Thoracic aorta (tissue), 2 donors: ENCODE results near the gene COX14. TPM values are rescaled to one million over a fixed set of nuclear protein-coding genes. Genes with fewer than 3 reads are reported as not detected.
"Not testable (repeated sequence)": the region's sequence is repeated elsewhere in the genome, so short reads cannot be mapped to it uniquely, and the experiment has no call there.

ENCODE experiments used
- ATAC-seq: fragments of 150-250 bp; one replicate; pipeline ENCODE4 v1.8.0; 2017; ENCODE audit warnings: low read depth; ENCODE audit not compliant: insufficient number of reproducible peaks, low FRiP score
- DNase-seq: peaks from one replicate; pipeline ENCODE4 v3.0.0-alpha.2; 2020; ENCODE audit warnings: low spot score
- H3K27ac ChIP-seq, 2 donors: fragments of 200-600 bp; sonication (generic); 1 replicate in 1 of 2; 2 replicates in 1 of 2; pipeline ENCODE4 v1.5.1; 2016; ENCODE audit warnings: mild to moderate bottlenecking in 2 of 2, moderate library complexity in 2 of 2
- H3K27me3 ChIP-seq: fragments of 200-600 bp; sonication (generic); replicated peaks from 2 replicates; pipeline ENCODE4 v1.6.0; 2016; ENCODE audit warnings: mild to moderate bottlenecking; ENCODE audit not compliant: insufficient read depth
- H3K36me3 ChIP-seq: fragments of 200-600 bp; sonication (generic); one replicate; pipeline ENCODE4 v1.5.1; 2016
- H3K4me1 ChIP-seq, 2 donors: fragments of 200-600 bp; sonication (generic); 1 replicate in 1 of 2; 2 replicates in 1 of 2; pipeline versions ENCODE4 v1.5.1 to v1.6.0; 2016; ENCODE audit warnings: low read depth in 2 of 2, mild to moderate bottlenecking in 1 of 2; ENCODE audit not compliant: control insufficient read depth in 1 of 2
- H3K4me3 ChIP-seq: fragments of 200-600 bp; sonication (generic); 2 replicates; pipeline ENCODE4 v1.5.1; 2016; ENCODE audit warnings: mild to moderate bottlenecking
- H3K9me3 ChIP-seq: fragments of 200-600 bp; sonication (generic); 2 replicates; pipeline ENCODE4 v1.5.1; 2016
- total RNA-seq, 2 donors: library from RNA; depleted of rRNA; stranded (reverse); fragments of >200 nt; gene quantifications; one replicate each; pipeline versions ENCODE4 v1.1.0 to v1.2.3, GENCODE V29; 2016
- TF ChIP-seq, protein P1 (sequence below): fragments of 200-600 bp; sonication (generic); IDR thresholded peaks from one replicate; pipeline ENCODE4 v1.5.1; 2019; ENCODE audit warnings: antibody characterized with exemption

COX14 gene
- total RNA-seq, 2 donors from 2014 or later = 50.8 to 57.2 TPM

DNA sequence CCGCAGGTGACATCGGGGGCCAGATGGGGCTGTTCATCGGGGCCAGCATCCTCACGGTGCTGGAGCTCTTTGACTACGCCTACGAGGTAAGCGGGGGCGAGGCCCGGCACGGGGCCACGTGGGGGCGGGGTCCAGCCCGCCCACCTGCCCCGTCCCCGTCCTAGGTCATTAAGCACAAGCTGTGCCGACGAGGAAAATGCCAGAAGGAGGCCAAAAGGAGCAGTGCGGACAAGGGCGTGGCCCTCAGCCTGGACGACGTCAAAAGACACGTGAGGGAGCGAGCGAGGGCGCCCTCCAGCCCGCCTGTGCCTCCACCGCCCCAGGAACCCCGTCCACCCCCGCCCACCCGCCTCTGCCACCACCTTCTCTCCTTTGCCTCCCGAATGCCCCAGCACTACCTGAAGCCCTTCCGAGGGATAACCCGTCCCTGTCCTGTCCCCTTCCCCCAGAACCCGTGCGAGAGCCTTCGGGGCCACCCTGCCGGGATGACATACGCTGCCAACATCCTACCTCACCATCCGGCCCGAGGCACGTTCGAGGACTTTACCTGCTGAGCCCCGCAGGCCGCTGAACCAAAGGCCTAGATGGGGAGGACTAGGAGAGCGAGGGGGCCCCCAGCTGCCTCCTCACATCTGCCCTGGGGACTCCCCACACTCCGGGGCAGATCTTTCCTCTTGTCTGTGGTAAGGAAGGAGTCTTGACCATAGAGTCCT, 30.8 kb upstream of the COX14 start:
- peaks cover 3 to 8% of the 10 kb centered on the region in 2 donors for H3K4me1 ChIP-seq
- TF ChIP-seq, protein P1, sequence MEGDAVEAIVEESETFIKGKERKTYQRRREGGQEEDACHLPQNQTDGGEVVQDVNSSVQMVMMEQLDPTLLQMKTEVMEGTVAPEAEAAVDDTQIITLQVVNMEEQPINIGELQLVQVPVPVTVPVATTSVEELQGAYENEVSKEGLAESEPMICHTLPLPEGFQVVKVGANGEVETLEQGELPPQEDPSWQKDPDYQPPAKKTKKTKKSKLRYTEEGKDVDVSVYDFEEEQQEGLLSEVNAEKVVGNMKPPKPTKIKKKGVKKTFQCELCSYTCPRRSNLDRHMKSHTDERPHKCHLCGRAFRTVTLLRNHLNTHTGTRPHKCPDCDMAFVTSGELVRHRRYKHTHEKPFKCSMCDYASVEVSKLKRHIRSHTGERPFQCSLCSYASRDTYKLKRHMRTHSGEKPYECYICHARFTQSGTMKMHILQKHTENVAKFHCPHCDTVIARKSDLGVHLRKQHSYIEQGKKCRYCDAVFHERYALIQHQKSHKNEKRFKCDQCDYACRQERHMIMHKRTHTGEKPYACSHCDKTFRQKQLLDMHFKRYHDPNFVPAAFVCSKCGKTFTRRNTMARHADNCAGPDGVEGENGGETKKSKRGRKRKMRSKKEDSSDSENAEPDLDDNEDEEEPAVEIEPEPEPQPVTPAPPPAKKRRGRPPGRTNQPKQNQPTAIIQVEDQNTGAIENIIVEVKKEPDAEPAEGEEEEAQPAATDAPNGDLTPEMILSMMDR = no peak
- H3K27me3 ChIP-seq = no peaks in the 10 kb centered on the region
- ATAC-seq (no peak), DNase-seq (no peak)
- H3K27ac ChIP-seq = no peak overlapping the region
- H3K4me3 ChIP-seq = peak overlapping the region; percentile 37
- H3K9me3 ChIP-seq = no peaks in the 10 kb centered on the region
- no peaks in the 10 kb centered on the region for H3K36me3 ChIP-seq

DNA sequence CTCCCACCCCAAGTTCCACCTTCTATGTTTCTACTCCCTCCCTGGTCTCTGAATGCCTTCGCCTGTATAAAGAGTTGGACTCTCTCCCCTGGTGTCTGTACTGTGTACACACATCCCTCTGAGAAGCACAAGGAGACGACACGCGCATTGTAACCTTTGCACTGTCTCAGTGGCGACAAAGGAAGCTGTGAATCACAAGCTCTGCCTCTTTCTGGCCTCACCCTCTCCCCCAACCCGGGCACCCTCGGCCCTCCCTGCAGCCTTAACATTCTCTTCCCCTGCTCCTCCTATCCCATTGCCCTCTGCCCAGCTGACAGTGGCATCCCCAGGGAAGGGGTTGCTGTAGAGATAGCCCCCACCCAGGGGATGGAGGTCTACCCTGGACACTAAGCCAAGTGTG, 29.4 kb upstream of the COX14 start:
- TF ChIP-seq, protein P1 = no peak
- Histone ChIP-seq H3K27me3 (no peaks in the 10 kb centered on the region), H3K4me3 (no peak overlapping the region), H3K9me3 (no peaks in the 10 kb centered on the region), H3K36me3 (peaks cover 6% of the 10 kb centered on the region), H3K4me1 (peaks cover 3 to 19% of the 10 kb centered on the region in 2 donors), H3K27ac (no peak overlapping the region)
- no peak for DNase-seq
- no peak for ATAC-seq

DNA sequence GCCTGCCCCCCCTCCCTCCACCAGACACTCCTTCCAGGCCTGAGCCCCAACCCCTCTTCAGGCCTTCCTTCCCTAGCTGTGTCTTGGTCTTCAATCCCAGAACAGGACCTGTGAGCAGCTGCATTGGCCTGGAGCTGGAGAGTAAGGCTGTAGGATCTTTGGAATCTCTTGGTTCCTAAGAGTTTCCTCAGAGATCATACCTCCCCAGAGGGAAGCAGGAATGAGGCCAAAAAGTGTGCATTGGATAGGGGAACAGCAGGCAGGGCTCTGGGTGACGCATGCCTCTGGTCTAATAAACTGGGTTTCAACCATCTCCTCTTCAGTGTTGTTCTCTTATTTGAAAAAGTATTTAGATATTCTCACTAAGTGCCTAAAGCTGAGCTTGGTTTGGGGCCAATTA, 28.7 kb upstream of the COX14 start:
- H3K27ac ChIP-seq = no peak overlapping the region

GRCh38 chr12:50084409-50084774, 27.6 kb upstream of the COX14 start:
- H3K36me3 ChIP-seq = peaks cover 14% of the 10 kb centered on the region
- not testable (repeated sequence) for DNase-seq, H3K9me3 ChIP-seq, H3K27me3 ChIP-seq, ATAC-seq
- H3K4me1 ChIP-seq = peaks cover 3 to 32% of the 10 kb centered on the region in 2 donors
- peak overlapping the region; percentile 75 for H3K4me3 ChIP-seq
- peak overlapping the region; percentile 91 to 95 for H3K27ac ChIP-seq

More for the DNA sequence above, 28.7 kb upstream of the COX14 start:
- Histone ChIP-seq H3K9me3 (no peaks in the 10 kb centered on the region), H3K4me3 (no peak overlapping the region), H3K4me1 (peaks cover 3 to 25% of the 10 kb centered on the region in 2 donors), H3K36me3 (peaks cover 6% of the 10 kb centered on the region), H3K27me3 (no peaks in the 10 kb centered on the region)
- TF ChIP-seq, protein P1 = no peak
- ATAC-seq (no peak), DNase-seq (no peak)

GRCh38 chr12:50084775-50085614, 27.0 kb upstream of the COX14 start, which contains the start of gene SMARCD1:
TSS of gene SMARCD1 (plus strand) at chr12:50085342. CDS start at chr12:50085370, 28 bp downstream.
- DNase-seq = peak; percentile 71
- TF ChIP-seq, protein P1 = no peak
- H3K27me3 ChIP-seq = no peaks in the 10 kb centered on the region
- peaks cover 3 to 32% of the 10 kb centered on the region in 2 donors for H3K4me1 ChIP-seq
- peak; percentile 61 for ATAC-seq
- peak within 1 kb of the TSS; percentile 75 for H3K4me3 ChIP-seq
- peaks cover 20% of the 10 kb centered on the region for H3K36me3 ChIP-seq
- H3K9me3 ChIP-seq = no peaks in the 10 kb centered on the region
- H3K27ac ChIP-seq = peak within 1 kb of the TSS; percentile 91 to 95
